Measurements from ENCODE around the gene HMGN4.
A peak's percentile ranks its signal among the peaks of the same experiment; 100 is the strongest.

HMGN4 gene

GRCh38 chr6:26553635-26554446 is 15.7 kb downstream of the HMGN4 start:
- Histone ChIP-seq H3K27me3 (ENCODE audit: control insufficient read depth in 1 of 2, insufficient read depth in 2 of 2, low read length in 2 of 2) (no peaks in the 10 kb centered on the region), H3K27ac (ENCODE audit: low read depth, low read length) (peak overlapping the region; percentile 72), H3K4me3 (ENCODE audit: low read depth in 1 of 2, low read length in 2 of 2) (peak overlapping the region; percentile 53 to 88), H3K4me1 (ENCODE audit: insufficient read depth, low read length) (peaks cover 10% of the 10 kb centered on the region), H3K9ac (ENCODE audit: low read length) (peak overlapping the region; percentile 63), H3K9me3 (ENCODE audit: low read length) (no peaks in the 10 kb centered on the region), H3K36me3 (ENCODE audit: insufficient read depth, low read length) (no peaks in the 10 kb centered on the region)

GRCh38 chr6:26554447-26554696 is 16.2 kb downstream of the HMGN4 start:
- Histone ChIP-seq H3K27ac (ENCODE audit: low read depth, low read length) (no peak overlapping the region), H3K9me3 (ENCODE audit: low read length) (no peaks in the 10 kb centered on the region), H3K36me3 (ENCODE audit: insufficient read depth, low read length) (no peaks in the 10 kb centered on the region), H3K27me3 (ENCODE audit: control insufficient read depth in 1 of 2, insufficient read depth in 2 of 2, low read length in 2 of 2) (no peaks in the 10 kb centered on the region), H3K9ac (ENCODE audit: low read length) (no peak overlapping the region), H3K4me1 (ENCODE audit: insufficient read depth, low read length) (peaks cover 10% of the 10 kb centered on the region), H3K4me3 (ENCODE audit: low read depth in 1 of 2, low read length in 2 of 2) (peak overlapping the region in 1 of 2 donors; percentile 88)

GRCh38 chr6:26554697-26555504 is 16.7 kb downstream of the HMGN4 start:
- Histone ChIP-seq H3K27ac (ENCODE audit: low read depth, low read length) (no peak overlapping the region), H3K9ac (ENCODE audit: low read length) (no peak overlapping the region)

GRCh38 chr6:26555505-26556262 is 17.5 kb downstream of the HMGN4 start:
- H3K27ac ChIP-seq (ENCODE audit: low read depth, low read length): no peak overlapping the region
- H3K4me3 ChIP-seq (ENCODE audit: low read depth in 1 of 2, low read length in 2 of 2): no peak overlapping the region
- no peaks in the 10 kb centered on the region for H3K27me3 ChIP-seq (ENCODE audit: control insufficient read depth in 1 of 2, insufficient read depth in 2 of 2, low read length in 2 of 2)
- H3K9ac ChIP-seq (ENCODE audit: low read length): no peak overlapping the region
- H3K4me1 ChIP-seq (ENCODE audit: insufficient read depth, low read length): peaks cover 10% of the 10 kb centered on the region
- H3K9me3 ChIP-seq (ENCODE audit: low read length): no peaks in the 10 kb centered on the region
- no peaks in the 10 kb centered on the region for H3K36me3 ChIP-seq (ENCODE audit: insufficient read depth, low read length)

More at GRCh38 chr6:26554697-26555504, 16.7 kb downstream of the HMGN4 start:
- H3K27me3 ChIP-seq (ENCODE audit: control insufficient read depth in 1 of 2, insufficient read depth in 2 of 2, low read length in 2 of 2): no peaks in the 10 kb centered on the region
- H3K4me3 ChIP-seq (ENCODE audit: low read depth in 1 of 2, low read length in 2 of 2): peak overlapping the region in 1 of 2 donors; percentile 88
- no peaks in the 10 kb centered on the region for H3K9me3 ChIP-seq (ENCODE audit: low read length)
- no peaks in the 10 kb centered on the region for H3K36me3 ChIP-seq (ENCODE audit: insufficient read depth, low read length)
- H3K4me1 ChIP-seq (ENCODE audit: insufficient read depth, low read length): peaks cover 10% of the 10 kb centered on the region

- Histone ChIP-seq H3K4me1 (ENCODE audit: insufficient read depth, low read length) (peaks cover 10% of the 10 kb centered on the region), H3K4me3 (ENCODE audit: low read depth in 1 of 2, low read length in 2 of 2) (no peak overlapping the region), H3K27me3 (ENCODE audit: control insufficient read depth in 1 of 2, insufficient read depth in 2 of 2, low read length in 2 of 2) (no peaks in the 10 kb centered on the region), H3K36me3 (ENCODE audit: insufficient read depth, low read length) (no peaks in the 10 kb centered on the region), H3K27ac (ENCODE audit: low read depth, low read length) (no peak overlapping the region), H3K9me3 (ENCODE audit: low read length) (no peaks in the 10 kb centered on the region), H3K9ac (ENCODE audit: low read length) (no peak overlapping the region)
Observed at GRCh38 chr6:26556263-26557070, 18.3 kb downstream of the HMGN4 start.

GRCh38 chr6:26561533-26562466 is 23.6 kb downstream of the HMGN4 start:
- H3K9me3 ChIP-seq (ENCODE audit: low read length): no peaks in the 10 kb centered on the region
- no peak overlapping the region for H3K9ac ChIP-seq (ENCODE audit: low read length)
- H3K4me1 ChIP-seq (ENCODE audit: insufficient read depth, low read length): no peaks in the 10 kb centered on the region
- no peak overlapping the region for H3K27ac ChIP-seq (ENCODE audit: low read depth, low read length)
- H3K27me3 ChIP-seq (ENCODE audit: control insufficient read depth in 1 of 2, insufficient read depth in 2 of 2, low read length in 2 of 2): no peaks in the 10 kb centered on the region
- H3K36me3 ChIP-seq (ENCODE audit: insufficient read depth, low read length): no peaks in the 10 kb centered on the region
- H3K4me3 ChIP-seq (ENCODE audit: low read depth in 1 of 2, low read length in 2 of 2): no peak overlapping the region

GRCh38 chr6:26563488-26563887 is 25.3 kb downstream of the HMGN4 start:
- no peak overlapping the region for H3K4me3 ChIP-seq (ENCODE audit: low read depth in 1 of 2, low read length in 2 of 2)
- H3K4me1 ChIP-seq (ENCODE audit: insufficient read depth, low read length): no peaks in the 10 kb centered on the region
- H3K36me3 ChIP-seq (ENCODE audit: insufficient read depth, low read length): no peaks in the 10 kb centered on the region
- H3K9ac ChIP-seq (ENCODE audit: low read length): no peak overlapping the region
- H3K27ac ChIP-seq (ENCODE audit: low read depth, low read length): no peak overlapping the region
- no peaks in the 10 kb centered on the region for H3K27me3 ChIP-seq (ENCODE audit: control insufficient read depth in 1 of 2, insufficient read depth in 2 of 2, low read length in 2 of 2)
- no peaks in the 10 kb centered on the region for H3K9me3 ChIP-seq (ENCODE audit: low read length)

GRCh38 chr6:26568601-26569432 is 30.7 kb downstream of the HMGN4 start:
- Histone ChIP-seq H3K4me1 (ENCODE audit: insufficient read depth, low read length) (peaks cover 4% of the 10 kb centered on the region), H3K27me3 (ENCODE audit: control insufficient read depth in 1 of 2, insufficient read depth in 2 of 2, low read length in 2 of 2) (no peaks in the 10 kb centered on the region), H3K27ac (ENCODE audit: low read depth, low read length) (peak overlapping the region; percentile 70), H3K36me3 (ENCODE audit: insufficient read depth, low read length) (no peaks in the 10 kb centered on the region), H3K4me3 (ENCODE audit: low read depth in 1 of 2, low read length in 2 of 2) (peak overlapping the region; percentile 71 to 79), H3K9me3 (ENCODE audit: low read length) (no peaks in the 10 kb centered on the region), H3K9ac (ENCODE audit: low read length) (peak overlapping the region; percentile 32)

GRCh38 chr6:26569433-26569764 is 31.2 kb downstream of the HMGN4 start:
- H3K27ac ChIP-seq (ENCODE audit: low read depth, low read length): no peak overlapping the region
- H3K9me3 ChIP-seq (ENCODE audit: low read length): no peaks in the 10 kb centered on the region
- no peaks in the 10 kb centered on the region for H3K36me3 ChIP-seq (ENCODE audit: insufficient read depth, low read length)
- peaks cover 4% of the 10 kb centered on the region for H3K4me1 ChIP-seq (ENCODE audit: insufficient read depth, low read length)
- no peaks in the 10 kb centered on the region for H3K27me3 ChIP-seq (ENCODE audit: control insufficient read depth in 1 of 2, insufficient read depth in 2 of 2, low read length in 2 of 2)
- H3K4me3 ChIP-seq (ENCODE audit: low read depth in 1 of 2, low read length in 2 of 2): peak overlapping the region in 1 of 2 donors; percentile 79
- H3K9ac ChIP-seq (ENCODE audit: low read length): no peak overlapping the region
